Measurements from ENCODE around the gene COL8A2.

GRCh38 chr1:36096500-36097432 lies 28.3 kb downstream of the COL8A2 start:
- TF ChIP-seq CTCF (IDR thresholded peaks at IDR 0.05), result no peak
- TF ChIP-seq POLR2A (IDR thresholded peaks at IDR 0.05), result no peak

All from body of pancreas (tissue), 4 donors.